Cerebellar cortex (tissue), 1 donor: ENCODE measurements around the gene FXYD3.

Experiments used
- DNase-seq: peaks from one replicate; pipeline ENCODE4 v3.0.0-alpha.2; 2015; ENCODE audit warnings: low spot score

The FXYD3 gene, protein sequence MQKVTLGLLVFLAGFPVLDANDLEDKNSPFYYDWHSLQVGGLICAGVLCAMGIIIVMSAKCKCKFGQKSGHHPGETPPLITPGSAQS

DNA sequence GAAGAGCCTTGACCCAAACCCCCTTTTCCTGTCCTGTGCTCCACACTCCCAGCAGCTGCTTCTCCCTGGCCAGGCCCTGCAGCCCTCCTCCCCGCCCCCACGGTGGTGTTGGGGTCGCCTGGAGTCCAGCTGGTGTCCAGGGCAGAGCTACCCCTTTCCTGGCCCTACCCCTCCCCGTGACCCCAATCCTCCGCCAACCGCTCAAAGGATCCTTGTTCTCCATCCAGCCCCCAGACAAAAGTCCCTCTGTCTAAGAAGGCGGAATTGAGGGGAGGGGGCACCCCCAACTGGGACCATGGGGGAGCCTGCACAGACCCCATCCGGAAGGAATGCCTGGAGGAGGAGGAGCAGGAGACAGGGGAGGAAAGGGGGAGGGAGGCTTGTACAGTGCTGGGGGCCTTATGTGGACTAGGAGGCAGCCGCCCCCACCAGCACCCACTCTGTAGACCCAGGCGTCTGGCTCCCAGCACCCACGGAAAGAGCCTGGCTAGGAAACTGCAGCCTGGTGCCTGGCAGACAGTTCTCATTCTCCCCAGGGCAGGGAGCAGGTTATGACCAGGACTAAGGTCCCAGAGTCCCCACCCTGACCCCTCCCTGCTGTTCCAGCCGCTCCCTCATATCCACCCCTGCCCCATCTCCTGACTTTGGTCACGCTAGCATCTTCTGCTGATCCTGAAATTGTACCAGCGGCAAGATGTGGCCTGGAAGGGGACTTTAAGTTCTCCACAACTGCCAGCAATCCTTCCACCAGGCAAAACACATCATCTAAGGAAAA lies at the start of gene FXYD3:
TSS of gene FXYD3 (plus strand) at position 647 of the 775 bp plus-strand sequence. CDS start 3,554 bp downstream, outside the sequence.
- peak; percentile 27 for DNase-seq

- DNase-seq = no peak
Measured at GRCh38 chr19:35066121-35066520, 49.5 kb upstream of the FXYD3 start.

GRCh38 chr19:35066691-35067563 lies 48.7 kb upstream of the FXYD3 start:
- peak; percentile 91 for DNase-seq

DNA sequence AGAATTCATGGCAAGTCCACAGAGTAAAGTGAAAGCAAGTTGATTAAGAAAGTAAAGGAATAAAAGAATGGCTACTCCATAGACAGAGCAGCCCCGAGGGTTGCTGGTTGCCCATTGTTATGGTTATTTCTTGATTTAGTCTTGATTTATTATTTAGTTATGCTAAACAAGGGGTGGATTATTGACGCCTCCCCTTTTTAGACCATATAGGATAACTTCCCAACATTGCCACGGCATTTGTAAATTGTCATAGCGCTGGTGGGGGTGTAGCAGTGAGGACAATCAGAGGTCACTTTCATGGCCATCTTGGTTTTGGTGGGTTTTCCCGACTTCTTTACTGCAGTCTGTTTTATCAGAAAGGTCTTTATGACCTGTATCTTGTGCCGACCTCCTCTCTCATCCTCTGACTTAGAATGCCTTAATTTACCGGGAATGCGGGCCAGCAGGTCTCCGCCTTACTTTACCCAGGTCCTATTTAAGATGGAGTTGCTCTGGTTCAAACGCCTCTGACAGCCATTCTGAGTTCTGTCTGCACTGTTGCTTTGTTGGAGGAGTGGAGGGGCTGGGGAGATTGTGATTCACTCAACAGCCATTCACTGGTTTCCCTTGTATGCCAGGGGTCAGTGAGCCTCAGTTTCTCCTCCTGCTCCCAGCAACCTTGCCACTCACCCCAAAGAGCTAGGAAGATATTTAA lies 46.5 kb upstream of the FXYD3 start:
- DNase-seq = no peak

DNA sequence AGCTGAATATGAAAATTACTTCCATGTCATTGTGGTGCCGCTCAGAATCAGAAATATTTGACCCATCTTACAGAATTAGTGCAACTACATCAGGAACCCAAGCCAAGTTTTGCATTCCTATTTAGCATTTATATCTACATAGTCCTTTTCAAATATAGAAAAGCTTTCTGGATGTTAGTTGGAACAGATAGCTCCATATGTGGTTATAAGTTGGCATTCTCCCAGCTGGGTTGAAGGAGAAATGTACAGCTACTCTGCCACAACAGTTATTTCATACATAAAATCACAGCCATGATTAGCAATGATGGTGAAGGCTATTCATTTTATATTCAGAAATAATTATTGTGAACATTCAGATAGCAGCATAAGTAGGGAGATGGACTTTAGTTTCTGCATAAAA lies 45.9 kb upstream of the FXYD3 start:
- DNase-seq = no peak

- no peak for DNase-seq
Measured at GRCh38 chr19:35070471-35070870, 45.2 kb upstream of the FXYD3 start.

DNA sequence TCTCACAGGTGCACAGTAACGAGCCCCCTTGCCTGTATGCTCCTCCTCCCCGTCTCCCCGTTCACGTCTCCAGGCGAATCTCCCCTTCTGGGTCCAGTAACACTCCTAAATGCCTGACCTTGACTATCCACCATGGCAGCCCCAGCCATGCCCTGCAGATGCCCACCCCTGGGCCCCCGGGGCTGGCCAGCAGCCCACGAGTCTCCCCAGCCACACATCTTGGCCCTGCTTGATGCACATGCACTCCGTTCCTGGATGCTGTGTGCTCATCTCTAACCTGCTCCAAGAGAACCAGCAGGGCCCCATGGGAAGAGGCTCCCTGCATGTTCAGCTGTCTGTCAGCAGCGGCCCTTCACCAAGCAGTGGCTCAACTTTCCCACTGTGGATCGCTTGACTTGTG lies 42.1 kb upstream of the FXYD3 start:
- no peak for DNase-seq

DNA sequence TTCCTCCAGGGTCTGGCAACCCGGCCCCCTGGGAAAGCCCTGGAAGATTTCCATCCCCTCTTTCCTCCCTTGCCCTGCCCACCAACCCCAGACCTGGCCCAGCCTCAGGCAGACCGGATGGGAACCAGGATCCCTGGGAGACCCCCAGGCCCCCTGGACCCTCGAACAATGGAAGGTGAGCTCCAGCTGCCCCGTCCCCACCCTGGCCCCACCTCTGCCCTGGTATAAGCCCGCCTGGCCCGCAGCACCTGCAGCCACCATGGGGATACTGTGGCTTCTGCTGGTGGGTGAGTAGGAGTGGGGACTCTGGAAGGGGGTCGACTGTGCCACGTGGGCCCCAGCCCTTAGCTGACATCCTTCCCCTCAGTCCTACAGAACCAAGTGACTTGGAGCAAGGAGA lies 41.7 kb upstream of the FXYD3 start:
- DNase-seq = no peak

DNA sequence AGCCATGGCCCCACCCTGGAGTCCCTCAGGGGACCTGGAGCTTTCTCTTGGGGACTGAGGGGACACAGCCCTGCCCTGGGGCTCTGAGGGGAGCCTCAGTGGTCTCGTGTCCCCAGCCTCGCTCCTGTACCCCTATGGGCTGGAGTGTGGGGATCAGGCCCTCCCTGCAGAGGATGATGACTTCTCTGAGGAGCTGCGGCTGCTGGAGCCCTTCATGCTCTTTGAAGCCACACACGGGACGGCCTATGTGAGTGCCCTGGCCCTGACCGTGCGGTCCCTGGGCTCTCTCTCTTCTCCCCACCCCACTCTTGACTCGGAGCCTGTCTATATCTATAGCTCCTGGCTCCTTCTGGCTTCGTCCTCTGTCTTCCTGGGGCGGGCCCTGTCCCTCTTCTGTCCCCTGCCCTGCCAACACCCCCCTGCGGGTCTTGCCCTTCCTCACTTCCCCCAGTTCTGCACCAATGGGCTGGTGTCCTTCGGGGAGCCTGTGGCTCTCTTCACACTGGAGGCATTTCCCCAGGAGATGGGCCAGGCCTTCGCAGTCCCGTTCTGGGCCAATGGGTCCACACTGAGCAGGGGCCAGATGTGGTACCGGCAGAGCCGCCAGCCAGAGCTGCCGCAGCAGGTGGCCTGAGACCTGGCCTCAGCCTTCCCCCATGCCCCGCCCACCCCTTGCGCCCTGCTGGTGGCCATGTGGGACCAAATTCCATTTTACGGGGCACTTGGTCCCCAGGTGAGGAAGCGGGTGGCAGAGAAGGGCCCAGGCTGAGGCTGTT lies 41.0 kb upstream of the FXYD3 start:
- no peak for DNase-seq

DNA sequence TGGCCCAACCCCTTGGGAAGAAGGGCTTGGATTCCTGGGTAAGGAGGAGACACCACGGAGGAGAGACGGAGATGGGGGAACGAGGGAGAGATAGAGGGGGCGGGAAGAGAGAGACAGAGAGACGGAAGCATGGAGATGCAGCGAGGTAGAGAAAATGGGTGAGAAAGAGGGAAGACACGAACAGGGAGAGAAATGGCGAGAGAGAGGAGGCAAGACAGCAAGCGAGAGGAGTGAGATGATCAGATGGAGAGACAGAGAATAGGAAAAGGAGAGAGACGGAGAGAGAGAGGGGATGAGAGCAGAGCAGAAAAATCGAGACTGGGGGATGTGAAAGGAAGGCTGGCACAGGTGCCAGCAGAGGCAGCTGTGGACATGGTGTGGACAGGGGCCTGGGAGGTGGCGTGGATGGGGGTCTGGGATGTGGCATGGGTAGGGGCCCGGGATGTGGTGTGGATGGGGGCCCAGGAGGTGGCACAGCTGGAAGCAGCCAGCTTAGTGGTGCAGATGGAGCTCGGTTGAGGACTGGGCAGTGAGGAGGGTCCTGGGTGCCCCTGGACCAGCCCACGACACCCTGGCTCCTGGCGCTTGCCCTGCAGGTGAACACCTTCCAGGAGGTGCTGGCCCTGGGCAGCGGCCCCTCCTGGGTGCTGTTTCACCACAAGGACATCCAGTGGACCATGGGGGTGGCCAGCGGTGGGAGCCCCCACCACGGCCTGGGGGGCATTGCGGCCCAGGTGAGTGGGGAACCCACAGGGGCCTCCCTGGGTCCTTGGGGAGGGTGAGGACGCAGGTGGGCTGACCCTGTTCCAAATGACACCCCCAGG lies 40.2 kb upstream of the FXYD3 start:
- no peak for DNase-seq

GRCh38 chr19:35076026-35076370 lies 39.6 kb upstream of the FXYD3 start:
- no peak for DNase-seq

DNA sequence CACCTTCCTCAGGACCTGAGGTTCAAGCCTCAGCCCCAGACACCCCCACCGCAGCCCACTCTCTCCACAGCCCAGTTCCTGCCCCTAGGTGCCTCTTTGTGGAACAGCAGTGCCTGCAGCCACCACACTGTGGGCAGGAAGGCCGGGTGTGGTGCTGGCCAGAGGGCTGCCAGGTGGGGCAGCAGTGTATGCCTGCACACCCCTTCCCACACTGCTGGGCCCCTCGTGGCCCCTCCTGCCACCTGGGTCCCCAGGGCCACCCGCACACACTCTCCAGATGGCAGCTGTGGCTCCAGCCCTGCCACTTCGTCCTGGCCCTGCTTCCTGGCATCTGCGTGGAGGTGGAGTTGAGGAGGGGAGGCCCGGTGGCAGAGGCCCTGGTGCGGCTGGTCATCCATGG lies 39.0 kb upstream of the FXYD3 start:
- DNase-seq = no peak

DNA sequence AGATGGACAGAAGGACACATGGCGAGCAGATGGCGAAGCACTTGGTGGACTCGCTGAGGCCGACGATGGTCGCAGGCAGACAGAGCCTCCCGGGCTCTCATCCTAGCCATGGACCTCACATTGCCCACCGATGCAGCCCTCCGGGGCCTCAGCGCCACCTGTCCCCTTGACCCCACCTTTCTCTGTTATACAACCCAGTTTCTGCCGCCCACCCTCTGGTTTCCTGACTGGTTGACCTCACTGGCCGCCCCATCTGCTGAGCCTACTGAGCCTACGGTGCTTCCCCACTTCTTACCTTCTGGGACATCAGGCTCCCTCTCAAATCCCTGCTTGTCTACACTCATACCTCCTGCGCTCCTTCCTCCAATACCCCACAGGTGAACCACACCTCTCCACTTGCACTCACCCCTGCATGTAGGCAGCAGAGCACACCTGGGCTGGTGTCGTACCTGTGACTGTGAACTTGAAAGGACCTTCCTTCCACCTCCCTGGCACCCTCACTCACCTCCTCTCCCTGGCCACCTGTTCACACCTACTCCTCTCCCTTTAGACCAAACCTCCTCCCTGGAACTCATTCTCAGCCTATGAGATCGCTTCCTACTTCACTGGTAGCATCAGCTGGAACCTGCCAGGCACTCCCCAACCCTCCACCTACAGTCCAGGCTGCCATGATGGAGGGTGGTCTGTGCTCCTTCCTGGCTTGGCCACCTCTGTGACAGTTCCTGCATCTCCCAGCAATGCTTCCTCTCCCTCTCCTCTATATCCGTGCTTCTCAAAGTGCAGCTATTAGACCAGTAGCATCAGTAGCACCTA lies 38.0 kb upstream of the FXYD3 start:
- DNase-seq = no peak

DNA sequence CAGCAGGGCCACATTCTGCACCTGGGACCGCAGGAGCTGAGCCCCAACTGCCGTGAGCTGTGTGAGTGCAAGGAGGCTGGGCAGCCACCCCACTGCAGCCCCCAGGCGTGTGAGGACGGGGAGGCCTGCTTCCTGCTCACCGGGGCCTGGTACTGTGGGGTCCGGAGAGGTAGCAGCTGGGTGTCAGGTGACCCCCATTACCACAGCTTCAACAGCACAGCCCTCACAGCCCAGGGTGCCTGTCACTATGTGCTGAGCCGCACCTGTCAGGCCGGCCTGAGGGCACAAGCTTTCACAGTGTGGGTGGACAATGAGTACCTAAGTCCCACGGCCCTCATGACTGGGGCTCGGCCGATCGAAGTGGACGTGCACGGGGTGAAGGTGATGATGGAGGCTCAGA lies 35.8 kb upstream of the FXYD3 start:
- no peak for DNase-seq

- no peak for DNase-seq
Measured at GRCh38 chr19:35080613-35081170, 34.9 kb upstream of the FXYD3 start.

DNA sequence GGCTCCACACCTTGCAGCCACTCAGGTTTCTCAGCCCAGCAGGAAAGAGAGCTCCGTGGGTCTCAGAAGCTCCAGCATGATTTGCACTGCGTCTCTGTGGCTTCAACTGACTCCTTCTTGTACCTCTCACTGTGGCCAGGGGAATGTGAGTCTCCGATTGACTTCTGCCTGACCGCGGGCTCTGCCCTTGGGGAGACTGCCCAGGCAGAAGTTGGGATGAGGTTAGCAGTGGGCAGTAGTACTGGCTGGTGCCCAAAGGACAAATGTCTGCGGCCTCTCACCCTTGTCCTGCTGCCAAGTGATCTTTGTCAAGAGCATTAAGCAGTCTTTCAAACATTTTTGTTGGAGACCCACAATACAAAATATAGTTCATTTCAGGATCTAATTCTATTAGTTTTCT lies 34.4 kb upstream of the FXYD3 start:
- DNase-seq = no peak

GRCh38 chr19:35083691-35084508 lies 31.7 kb upstream of the FXYD3 start:
- DNase-seq = no peak

- DNase-seq = no peak
Measured at GRCh38 chr19:35084509-35084762, 31.2 kb upstream of the FXYD3 start.

- no peak for DNase-seq
Measured at GRCh38 chr19:35085947-35086346, 29.7 kb upstream of the FXYD3 start.
